Endothelial cell of umbilical vein (primary cell): ENCODE results near the gene KRTAP12-3. TPM values are rescaled to one million over a fixed set of nuclear protein-coding genes. Genes with fewer than 3 reads are reported as not detected.

ENCODE experiments used
- BruUV-seq: library from RNA; stranded (reverse); fragments of 400-500 nt; replicated peaks from 2 replicates; lab custom pipeline; 2021; lab: Mats Ljungman, UMichigan
- CTCF ChIA-PET: fragments of 300-600, 350-600 bp; sonication (Branson Sonifier 250); formaldehyde crosslinking; loops from one replicate; lab custom pipeline; 2021; ENCODE audit warnings: antibody characterized with exemption, inconsistent platforms; lab: Charles Lee
- POLR2A ChIA-PET: fragments of 300-600, 350-600 bp; sonication (Branson Sonifier 250); formaldehyde crosslinking; loops from one replicate; lab custom pipeline; 2021; ENCODE audit warnings: antibody characterized with exemption, inconsistent platforms; lab: Charles Lee
- DNase-seq: peaks from one replicate; pipeline ENCODE4 v3.0.0-alpha.2; 2011; ENCODE audit warnings: low read depth, low spot score
- FAIRE-seq: peaks from 2 replicates; lab custom pipeline; 2011; peaks lifted over from hg19 to GRCh38; lab: Jason Lieb, UNC
- H2AFZ ChIP-seq: 2 replicates; pipeline ENCODE4 v1.6.0; 2012; ENCODE audit warnings: low read depth, low read length, control low read depth, inconsistent platforms
- H3K27ac ChIP-seq: 2 replicates; pipeline ENCODE4 v1.5.1; 2011; ENCODE audit warnings: low read depth, mild to moderate bottlenecking, control low read depth, low read length, moderate library complexity; ENCODE audit not compliant: insufficient read depth
- H3K27me3 ChIP-seq, 2 experiments: 2 replicates each; pipeline versions ENCODE4 v1.6.0 to v1.6.1; 2011; ENCODE audit warnings: low read length in 2 of 2, mixed read lengths in 1 of 2; ENCODE audit not compliant: control insufficient read depth in 2 of 2, insufficient read depth in 2 of 2
- H3K36me3 ChIP-seq, 2 experiments: 2 replicates in 1 of 2; 3 replicates in 1 of 2; pipeline ENCODE4 v1.5.1; 2011; ENCODE audit warnings: low read length in 2 of 2, mild to moderate bottlenecking in 1 of 2, moderate library complexity in 1 of 2; ENCODE audit not compliant: control insufficient read depth in 2 of 2, insufficient read depth in 2 of 2; ENCODE audit errors: extremely low read depth in 1 of 2
- H3K4me1 ChIP-seq: 3 replicates; pipeline ENCODE4 v1.5.1; 2011; ENCODE audit warnings: mild to moderate bottlenecking, low read length; ENCODE audit not compliant: control insufficient read depth, insufficient read depth; ENCODE audit errors: extremely low read depth
- H3K4me2 ChIP-seq: 2 replicates; pipeline ENCODE4 v1.6.1; 2011; ENCODE audit warnings: low read length, control low read depth, mixed read lengths; ENCODE audit not compliant: insufficient read depth
- H3K4me3 ChIP-seq, 3 experiments: fragments of 200-600 bp in 1 of 3; sonication (generic), shearing (Covaris generic) in 1 of 3; replicated peaks in 1 of 3; 2 replicates each; pipeline ENCODE4 v1.5.1; 2011 to 2016; ENCODE audit warnings: control low read depth in 3 of 3, low read length in 3 of 3, mild to moderate bottlenecking in 2 of 3, inconsistent platforms in 1 of 3, low read depth in 1 of 3, moderate library complexity in 1 of 3; ENCODE audit not compliant: insufficient read depth in 1 of 3
- H3K79me2 ChIP-seq: 2 replicates; pipeline ENCODE4 v1.6.0; 2012; ENCODE audit warnings: low read length, inconsistent platforms; ENCODE audit not compliant: control insufficient read depth, insufficient read depth
- H3K9ac ChIP-seq: replicated peaks from 2 replicates; pipeline ENCODE3; 2011; ENCODE audit warnings: low read length, control low read depth; ENCODE audit not compliant: insufficient read depth; ENCODE audit errors: extremely low read depth
- H3K9me1 ChIP-seq: replicated peaks from 3 replicates; pipeline ENCODE4 v1.6.0; 2011; ENCODE audit warnings: mild to moderate bottlenecking, low read length; ENCODE audit not compliant: control insufficient read depth, insufficient read depth; ENCODE audit errors: extremely low read depth
- H3K9me3 ChIP-seq: replicated peaks from 2 replicates; pipeline ENCODE4 v1.5.1; 2012; ENCODE audit warnings: low read length, inconsistent platforms; ENCODE audit not compliant: control insufficient read depth, insufficient read depth
- H4K20me1 ChIP-seq: replicated peaks from 2 replicates; pipeline ENCODE3; 2011; ENCODE audit warnings: mild to moderate bottlenecking, low read length; ENCODE audit not compliant: control insufficient read depth, insufficient read depth; ENCODE audit errors: extremely low read depth
- EZH2 ChIP-seq: IDR thresholded peaks from 2 replicates; pipeline ENCODE4 v1.6.1; 2012; ENCODE audit warnings: borderline replicate concordance, low read depth, mild to moderate bottlenecking, moderate library complexity, low read length, inconsistent platforms; ENCODE audit not compliant: severe bottlenecking
- FOS ChIP-seq: IDR thresholded peaks from 2 replicates; pipeline ENCODE4 v1.6.1; 2011; ENCODE audit warnings: mild to moderate bottlenecking, low read length, moderate library complexity, borderline replicate concordance; ENCODE audit not compliant: insufficient read depth
- GATA2 ChIP-seq: IDR thresholded peaks from 2 replicates; pipeline ENCODE4 v1.7.0; 2011; ENCODE audit warnings: low read depth, mild to moderate bottlenecking, moderate library complexity, mixed read lengths, low read length; ENCODE audit not compliant: insufficient read length, insufficient read depth
- JUN ChIP-seq: IDR thresholded peaks from 2 replicates; pipeline ENCODE4 v1.6.1; 2011; ENCODE audit warnings: borderline replicate concordance, low read depth; ENCODE audit not compliant: insufficient read length, insufficient read depth
- MYC ChIP-seq: IDR thresholded peaks from one replicate; pipeline ENCODE4 v1.6.1; 2011; ENCODE audit warnings: mild to moderate bottlenecking, low read depth, low read length
- POLR2A ChIP-seq: IDR thresholded peaks from 2 replicates; pipeline ENCODE4 v1.6.1; 2012; ENCODE audit warnings: low read depth, mild to moderate bottlenecking, control low read depth, low read length
- POLR2AphosphoS5 ChIP-seq: IDR thresholded peaks from 2 replicates; pipeline ENCODE4 v1.6.1; 2012; ENCODE audit warnings: low read depth, mild to moderate bottlenecking, control low read depth, low read length, moderate library complexity; ENCODE audit not compliant: insufficient read depth
- dilution Hi-C: fragments of 300-500 bp; cut with MboI; formaldehyde crosslinking; loops from one replicate; pipeline ENCODE4 v1.15.0; 2019; ENCODE audit warnings: low sequenced_read_pairs; ENCODE audit not compliant: extremely low pct_ligation_motif_present
- intact Hi-C: fragments of 100-400 bp; cut with micrococcal nuclease; formaldehyde crosslinking; loops from one replicate; pipeline ENCODE4 v1.10.0; 2022
- polyA plus RNA-seq, 4 experiments: library from polyadenylated mRNA; depleted of rRNA in 3 of 4; stranded (reverse) in 3 of 4; unstranded in 1 of 4; fragments of >200 nt; gene quantifications; 2 replicates each; pipeline versions ENCODE4 v1.2.1 to v1.2.3, GENCODE V29; 2011 to 2012; ENCODE audit warnings: missing spikeins in 1 of 4
- total RNA-seq: library from RNA; stranded (reverse); gene quantifications from 2 replicates; pipeline ENCODE4 v1.2.3, GENCODE V29; 2021
- TF ChIP-seq, protein P1 (sequence below), 2 donors: IDR thresholded peaks; 1 replicate in 1 of 2; 2 replicates in 1 of 2; pipeline ENCODE4 v1.5.1; 2011; ENCODE audit warnings: low read length in 2 of 2, mild to moderate bottlenecking in 2 of 2, moderate library complexity in 2 of 2, control low read depth in 1 of 2, inconsistent platforms in 1 of 2, low read depth in 1 of 2; ENCODE audit not compliant: insufficient read depth in 1 of 2; ENCODE audit errors: extremely low read depth in 1 of 2
- TF ChIP-seq, protein P2 (sequence below): IDR thresholded peaks from 2 replicates; pipeline ENCODE4 v1.6.1; 2011; ENCODE audit not compliant: insufficient read depth, insufficient read length

KRTAP12-3 gene
- total and polyA plus RNA-seq, 2 donors (not counting 3 experiments of a cell fraction or from before 2014, with no cell fraction given) = not detected

DNA sequence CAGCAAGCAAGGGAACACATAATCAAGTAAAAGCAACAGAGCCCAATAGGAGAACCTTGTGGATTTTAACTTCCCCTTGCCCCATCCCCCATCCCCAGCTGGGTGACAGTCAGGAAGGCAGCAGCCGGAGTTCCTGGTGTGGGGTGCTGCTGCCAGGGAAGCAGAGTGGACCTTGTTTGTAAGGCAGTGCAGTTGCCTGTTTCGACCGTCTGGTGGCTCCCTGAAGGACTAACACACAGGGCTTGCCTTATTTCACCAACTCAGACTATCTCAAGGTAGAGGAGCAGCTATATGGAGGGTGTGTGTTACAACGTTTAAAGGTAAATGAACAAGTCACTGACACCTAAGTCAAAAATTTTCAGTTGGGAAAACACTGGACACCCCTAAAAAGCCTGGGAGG, 39.2 kb upstream of the KRTAP12-3 start:
- dilution Hi-C loops (no loop called here), intact Hi-C loops (no loop called here)
- Histone ChIP-seq H3K27ac (no peak overlapping the region), H3K9ac (no peak overlapping the region), H3K4me1 (no peaks in the 10 kb centered on the region), H3K9me1 (no peaks in the 10 kb centered on the region), H3K36me3 (no peaks in the 10 kb centered on the region), H3K4me3 (no peak overlapping the region), H2AFZ (no peak overlapping the region), H3K79me2 (no peaks in the 10 kb centered on the region), H3K27me3 (no peaks in the 10 kb centered on the region), H3K4me2 (no peak overlapping the region), H3K9me3 (no peaks in the 10 kb centered on the region), H4K20me1 (no peaks in the 10 kb centered on the region)
- peak; percentile 7 for DNase-seq
- TF ChIP-seq POLR2A = no peak
- TF ChIP-seq, protein P1, sequence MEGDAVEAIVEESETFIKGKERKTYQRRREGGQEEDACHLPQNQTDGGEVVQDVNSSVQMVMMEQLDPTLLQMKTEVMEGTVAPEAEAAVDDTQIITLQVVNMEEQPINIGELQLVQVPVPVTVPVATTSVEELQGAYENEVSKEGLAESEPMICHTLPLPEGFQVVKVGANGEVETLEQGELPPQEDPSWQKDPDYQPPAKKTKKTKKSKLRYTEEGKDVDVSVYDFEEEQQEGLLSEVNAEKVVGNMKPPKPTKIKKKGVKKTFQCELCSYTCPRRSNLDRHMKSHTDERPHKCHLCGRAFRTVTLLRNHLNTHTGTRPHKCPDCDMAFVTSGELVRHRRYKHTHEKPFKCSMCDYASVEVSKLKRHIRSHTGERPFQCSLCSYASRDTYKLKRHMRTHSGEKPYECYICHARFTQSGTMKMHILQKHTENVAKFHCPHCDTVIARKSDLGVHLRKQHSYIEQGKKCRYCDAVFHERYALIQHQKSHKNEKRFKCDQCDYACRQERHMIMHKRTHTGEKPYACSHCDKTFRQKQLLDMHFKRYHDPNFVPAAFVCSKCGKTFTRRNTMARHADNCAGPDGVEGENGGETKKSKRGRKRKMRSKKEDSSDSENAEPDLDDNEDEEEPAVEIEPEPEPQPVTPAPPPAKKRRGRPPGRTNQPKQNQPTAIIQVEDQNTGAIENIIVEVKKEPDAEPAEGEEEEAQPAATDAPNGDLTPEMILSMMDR (IDR thresholded peaks at IDR 0.05; ENCODE audit: extremely low read depth in 1 of 2, insufficient read depth in 1 of 2, low read depth in 1 of 2, low read length in 2 of 2) = peak in 1 of 2 donors; percentile 27
- FAIRE-seq = peak; percentile 61
- BruUV-seq = no TSS peak
- ChIA-PET POLR2A (no interaction called here), CTCF (interaction anchor here (0.7 to 4.2 kb wide), 6 partner anchors 9 to 181 kb away, joined by 3 to 28 read pairs (median 4); no protein-coding TSS in a partner anchor)

DNA sequence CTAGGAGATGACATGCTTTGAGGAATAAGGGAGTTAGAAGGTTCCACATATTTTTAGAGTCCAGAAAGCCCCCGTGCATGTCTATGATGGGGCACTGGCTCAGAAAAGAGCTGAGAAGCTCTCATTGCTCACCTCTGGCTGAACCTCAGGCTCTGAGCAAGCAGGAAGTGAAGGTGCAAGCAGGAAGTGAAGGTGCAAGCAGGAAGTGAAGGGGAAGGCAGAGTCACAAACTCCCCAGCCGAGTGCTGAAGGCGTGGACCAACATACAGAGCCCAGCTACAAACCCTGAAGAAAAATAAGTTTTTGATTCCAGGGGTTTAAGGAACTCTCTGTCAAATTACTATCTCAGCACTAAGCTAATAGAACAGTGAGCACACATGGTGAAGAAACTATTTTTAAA, 38.8 kb upstream of the KRTAP12-3 start:
- H3K9me3 ChIP-seq = no peaks in the 10 kb centered on the region
- intact Hi-C loops = no loop called here
- no peaks in the 10 kb centered on the region for H3K79me2 ChIP-seq
- no peak overlapping the region for H3K4me3 ChIP-seq
- dilution Hi-C loops = no loop called here
- no peaks in the 10 kb centered on the region for H3K9me1 ChIP-seq
- no peaks in the 10 kb centered on the region for H3K27me3 ChIP-seq
- TF ChIP-seq, protein P2, sequence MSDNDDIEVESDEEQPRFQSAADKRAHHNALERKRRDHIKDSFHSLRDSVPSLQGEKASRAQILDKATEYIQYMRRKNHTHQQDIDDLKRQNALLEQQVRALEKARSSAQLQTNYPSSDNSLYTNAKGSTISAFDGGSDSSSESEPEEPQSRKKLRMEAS = no peak
- no peak for TF ChIP-seq POLR2A
- no peak for TF ChIP-seq EZH2
- no peak for TF ChIP-seq JUN
- TF ChIP-seq GATA2 = no peak
- TF ChIP-seq FOS = no peak
- no peak for TF ChIP-seq MYC
- TF ChIP-seq POLR2AphosphoS5 = no peak
- TF ChIP-seq, protein P1 (IDR thresholded peaks at IDR 0.05; ENCODE audit: extremely low read depth in 1 of 2, insufficient read depth in 1 of 2, low read depth in 1 of 2, low read length in 2 of 2) = no peak
- no peak overlapping the region for H2AFZ ChIP-seq
- BruUV-seq = no TSS peak
- H3K27ac ChIP-seq = no peak overlapping the region
- CTCF ChIA-PET = interaction anchor here (0.8 to 4.2 kb wide), 5 partner anchors 10 to 181 kb away, joined by 3 to 28 read pairs (median 5); no protein-coding TSS in a partner anchor
- H3K4me1 ChIP-seq = no peaks in the 10 kb centered on the region
- H3K36me3 ChIP-seq = no peaks in the 10 kb centered on the region
- FAIRE-seq (no peak), DNase-seq (no peak)
- POLR2A ChIA-PET = no interaction called here
- no peak overlapping the region for H3K4me2 ChIP-seq
- H4K20me1 ChIP-seq = no peaks in the 10 kb centered on the region
- no peak overlapping the region for H3K9ac ChIP-seq
